Esophagus muscularis mucosa (tissue), 4 donors: ENCODE data around the gene ST6GAL1.
"Not testable (repeated sequence)": the region's sequence is repeated elsewhere in the genome, so short reads cannot be mapped to it uniquely, and the experiment has no call there.

Experiments
- EP300 ChIP-seq: sonication (generic); formaldehyde crosslinking; IDR thresholded peaks from one replicate; pipeline ENCODE4 v1.6.1; 2017; ENCODE audit warnings: antibody characterized with exemption
- POLR2A ChIP-seq: fragments of 450-650 bp; IDR thresholded peaks from one replicate; pipeline ENCODE4 v1.6.1; 2017; ENCODE audit warnings: antibody characterized with exemption, moderate library complexity, mild to moderate bottlenecking, low read depth
- TF ChIP-seq, protein P1 (sequence below), 3 experiments: fragments of 200-600 bp in 2 of 3; fragments of 450-650 bp in 1 of 3; sonication (generic) in 2 of 3; IDR thresholded peaks; one replicate each; pipeline ENCODE4 v1.5.1; 2017 to 2019; ENCODE audit warnings: antibody characterized with exemption in 3 of 3, mild to moderate bottlenecking in 2 of 3, moderate library complexity in 1 of 3

DNA sequence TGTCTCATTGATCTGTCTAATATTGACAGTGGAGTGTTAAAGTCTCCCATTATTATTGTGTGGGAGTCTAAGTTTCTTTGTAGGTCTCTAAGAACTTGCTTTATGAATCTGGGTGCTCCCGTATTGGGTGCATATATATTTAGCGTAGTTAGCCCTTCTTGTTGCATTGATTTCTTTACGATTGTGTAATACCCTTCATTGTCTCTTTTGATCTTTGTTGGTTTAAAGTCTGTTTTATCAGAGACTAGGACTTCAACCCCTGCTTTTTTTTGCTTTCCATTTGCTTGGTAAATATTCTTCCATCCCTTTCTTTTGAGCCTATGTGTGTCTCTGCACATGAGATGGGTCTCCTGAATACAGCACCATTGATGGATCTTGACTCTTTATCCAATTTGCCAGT lies 23.3 kb upstream of the ST6GAL1 start:
- TF ChIP-seq, protein P1, sequence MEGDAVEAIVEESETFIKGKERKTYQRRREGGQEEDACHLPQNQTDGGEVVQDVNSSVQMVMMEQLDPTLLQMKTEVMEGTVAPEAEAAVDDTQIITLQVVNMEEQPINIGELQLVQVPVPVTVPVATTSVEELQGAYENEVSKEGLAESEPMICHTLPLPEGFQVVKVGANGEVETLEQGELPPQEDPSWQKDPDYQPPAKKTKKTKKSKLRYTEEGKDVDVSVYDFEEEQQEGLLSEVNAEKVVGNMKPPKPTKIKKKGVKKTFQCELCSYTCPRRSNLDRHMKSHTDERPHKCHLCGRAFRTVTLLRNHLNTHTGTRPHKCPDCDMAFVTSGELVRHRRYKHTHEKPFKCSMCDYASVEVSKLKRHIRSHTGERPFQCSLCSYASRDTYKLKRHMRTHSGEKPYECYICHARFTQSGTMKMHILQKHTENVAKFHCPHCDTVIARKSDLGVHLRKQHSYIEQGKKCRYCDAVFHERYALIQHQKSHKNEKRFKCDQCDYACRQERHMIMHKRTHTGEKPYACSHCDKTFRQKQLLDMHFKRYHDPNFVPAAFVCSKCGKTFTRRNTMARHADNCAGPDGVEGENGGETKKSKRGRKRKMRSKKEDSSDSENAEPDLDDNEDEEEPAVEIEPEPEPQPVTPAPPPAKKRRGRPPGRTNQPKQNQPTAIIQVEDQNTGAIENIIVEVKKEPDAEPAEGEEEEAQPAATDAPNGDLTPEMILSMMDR (IDR thresholded peaks at IDR 0.05), result not testable (repeated sequence)
- TF ChIP-seq POLR2A, EP300: not testable (repeated sequence)
